B cell (primary cell): ENCODE results near the gene MAPKAP1. TPM values are rescaled to one million over a fixed set of nuclear protein-coding genes. Genes with fewer than 3 reads are reported as not detected.

Source experiments
- ATAC-seq: fragments of 200-7000 bp; cut with Tn5 transposase; one replicate; pipeline ENCODE4 v1.10.0; 2021; ENCODE audit warnings: low read depth, mild to moderate bottlenecking, moderate number of reproducible peaks, moderate library complexity
- CTCF ChIA-PET: fragments of 350-600 bp; sonication (Branson Sonifier 250); formaldehyde crosslinking; loops from one replicate; lab custom pipeline; 2021; ENCODE audit warnings: antibody characterized with exemption, inconsistent platforms; lab: Charles Lee
- POLR2A ChIA-PET: fragments of 350-600 bp; sonication (Branson Sonifier 250); formaldehyde crosslinking; loops from one replicate; lab custom pipeline; 2021; ENCODE audit warnings: antibody characterized with exemption; lab: Charles Lee
- DNase-seq: peaks from one replicate; pipeline ENCODE4 v3.0.0; 2013
- H2AFZ ChIP-seq: 2 replicates; pipeline ENCODE4 v1.6.1; 2012; ENCODE audit warnings: mild to moderate bottlenecking, low read depth, low read length; ENCODE audit not compliant: insufficient read depth, poor library complexity, severe bottlenecking
- H3K27ac ChIP-seq, 2 donors: 1 replicate in 1 of 2; 2 replicates in 1 of 2; pipeline ENCODE4 v1.5.1; 2012 to 2013; ENCODE audit warnings: low read length in 2 of 2, mild to moderate bottlenecking in 2 of 2, moderate library complexity in 1 of 2
- H3K27me3 ChIP-seq, 4 experiments: fragments of 200-600 bp in 1 of 4; sonication (generic) in 1 of 4; replicated peaks in 1 of 4; 1 replicate in 2 of 4; 2 replicates in 2 of 4; pipeline versions ENCODE4 v1.6.1 to v1.7.0; 2013 to 2016; ENCODE audit warnings: low read length in 3 of 4, mild to moderate bottlenecking in 2 of 4, mixed read lengths in 1 of 4, moderate library complexity in 1 of 4; ENCODE audit not compliant: insufficient read depth in 4 of 4, control insufficient read depth in 3 of 4; ENCODE audit errors: control extremely low read depth in 1 of 4
- H3K36me3 ChIP-seq, 2 experiments: replicated peaks in 1 of 2; 1 replicate in 1 of 2; 2 replicates in 1 of 2; pipeline versions ENCODE4 v1.6.1 to v1.7.1; 2013; ENCODE audit warnings: low read length in 1 of 2; ENCODE audit not compliant: insufficient read depth in 2 of 2, control insufficient read depth in 1 of 2; ENCODE audit errors: control extremely low read depth in 1 of 2, extremely low read depth in 1 of 2
- H3K4me1 ChIP-seq, 2 donors: fragments of 200-600 bp in 1 of 2; sonication (generic) in 1 of 2; 1 replicate in 1 of 2; 2 replicates in 1 of 2; pipeline versions ENCODE4 v1.5.1 to v1.6.1; 2013 to 2017; ENCODE audit warnings: low read length in 2 of 2; ENCODE audit not compliant: control insufficient read depth in 2 of 2, insufficient read depth in 2 of 2
- H3K4me2 ChIP-seq: replicated peaks from 2 replicates; pipeline ENCODE3; 2012; ENCODE audit warnings: mild to moderate bottlenecking, low read depth, low read length; ENCODE audit not compliant: poor library complexity, severe bottlenecking
- H3K4me3 ChIP-seq, 5 experiments: fragments of 200-600 bp in 1 of 5; sonication (generic) in 1 of 5; 1 replicate in 3 of 5; 2 replicates in 2 of 5; pipeline versions ENCODE4 v1.5.1 to v1.7.0; 2011 to 2016; ENCODE audit warnings: low read length in 4 of 5, mild to moderate bottlenecking in 4 of 5, low read depth in 2 of 5, control low read depth in 1 of 5, moderate library complexity in 1 of 5; ENCODE audit not compliant: insufficient read depth in 1 of 5; ENCODE audit errors: control extremely low read depth in 1 of 5, extremely low read depth in 1 of 5
- H3K79me2 ChIP-seq: fragments of 200-600 bp; sonication (generic); one replicate; pipeline ENCODE4 v1.6.0; 2016; ENCODE audit warnings: low read length; ENCODE audit not compliant: control insufficient read depth, insufficient read depth
- H3K9ac ChIP-seq: fragments of 200-600 bp; sonication (generic); 2 replicates; pipeline ENCODE4 v1.6.1; 2017; ENCODE audit warnings: mild to moderate bottlenecking, low read length, moderate library complexity
- H3K9me3 ChIP-seq, 3 donors: one replicate each; pipeline versions ENCODE4 v1.6.1 to v1.7.1; 2013; ENCODE audit warnings: low read length in 2 of 3; ENCODE audit not compliant: control insufficient read depth in 2 of 3, insufficient read depth in 1 of 3; ENCODE audit errors: control extremely low read depth in 1 of 3
- H4K20me1 ChIP-seq: 2 replicates; pipeline ENCODE4 v1.6.0; 2012; ENCODE audit warnings: mild to moderate bottlenecking, low read length; ENCODE audit not compliant: insufficient read depth, control insufficient read depth, poor library complexity, severe bottlenecking
- H3K27ac Mint-ChIP-seq: one replicate; pipeline ENCODE4 v1.8.0; 2021; ENCODE audit warnings: mixed read lengths
- H3K27me3 Mint-ChIP-seq: one replicate; pipeline ENCODE4 v1.8.0; 2021; ENCODE audit warnings: mixed read lengths
- H3K4me1 Mint-ChIP-seq: one replicate; pipeline ENCODE4 v1.8.0; 2021; ENCODE audit warnings: mixed read lengths
- H3K4me3 Mint-ChIP-seq: one replicate; pipeline ENCODE4 v1.8.0; 2021; ENCODE audit warnings: mixed read lengths
- H3K9me3 Mint-ChIP-seq: one replicate; pipeline ENCODE4 v1.8.0; 2022; ENCODE audit warnings: mixed read lengths; ENCODE audit not compliant: insufficient read depth
- CTCF ChIP-seq: fragments of 200-600 bp; IDR thresholded peaks from one replicate; pipeline ENCODE4 v1.8.0; 2022; ENCODE audit warnings: antibody characterized with exemption, mild to moderate bottlenecking
- EZH2 ChIP-seq: IDR thresholded peaks from 2 replicates; pipeline ENCODE4 v1.6.1; 2012; ENCODE audit warnings: borderline replicate concordance, low read depth, mild to moderate bottlenecking, moderate library complexity, low read length; ENCODE audit not compliant: insufficient read depth, poor library complexity, severe bottlenecking
- WGBS: methylation state at CpG from one replicate; pipeline ENCODE4 v1.1.5; 2013; ENCODE audit warnings: missing lambda C conversion rate; ENCODE audit not compliant: insufficient coverage; 5-methylcytosine and 5-hydroxymethylcytosine counted together
- intact Hi-C: fragments of 100-400 bp; cut with micrococcal nuclease; formaldehyde crosslinking; loops from one replicate; pipeline ENCODE4 v1.10.0; 2022
- polyA plus RNA-seq: library from polyadenylated mRNA; depleted of rRNA; stranded (reverse); fragments of >200 nt; gene quantifications from 2 replicates; pipeline ENCODE4 v1.2.3, GENCODE V29; 2012
- total RNA-seq, 2 donors: library from RNA; stranded (reverse); fragments of 120-200 nt in 1 of 2; gene quantifications; 1 replicate in 1 of 2; 2 replicates in 1 of 2; pipeline versions ENCODE4 v1.2.3 to v1.2.4, GENCODE V29; 2013 to 2022

MAPKAP1 gene
- total and polyA plus RNA-seq, 2 donors (not counting 1 experiment from before 2014, with no cell fraction given): 51.6 to 62.4 TPM

DNA sequence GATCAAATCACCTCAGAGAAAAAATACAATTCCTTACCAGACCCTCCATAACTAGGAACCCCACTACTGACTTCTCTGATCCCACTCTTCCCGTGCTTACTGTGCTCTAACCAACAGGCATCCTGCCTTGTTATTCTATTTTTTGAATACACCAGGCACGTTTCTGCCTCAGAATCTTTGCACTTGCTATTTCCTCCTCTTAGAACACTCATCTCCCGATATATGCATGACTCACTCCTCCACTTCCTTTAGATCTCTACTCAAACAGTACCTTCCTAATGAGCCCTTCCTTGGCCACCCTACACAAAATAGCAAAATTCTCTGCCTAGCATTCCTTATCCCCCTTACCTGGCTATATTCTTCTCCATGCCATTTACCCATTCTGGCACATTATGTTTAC is 43.9 kb downstream of the MAPKAP1 start:
- Mint-ChIP-seq H3K9me3 (no peaks in the 10 kb centered on the region), H3K4me1 (peaks cover 6% of the 10 kb centered on the region), H3K27ac (no peak overlapping the region), H3K4me3 (no peak overlapping the region), H3K27me3 (no peaks in the 10 kb centered on the region)
- intact Hi-C loops: no loop called here
- Histone ChIP-seq H3K27me3 (no peaks in the 10 kb centered on the region), H3K9me3 (no peaks in the 10 kb centered on the region), H2AFZ (no peak overlapping the region), H3K27ac (no peak overlapping the region), H3K79me2 (peaks cover 26% of the 10 kb centered on the region), H3K36me3 (peaks cover 3 to 9% of the 10 kb centered on the region in 2 experiments), H3K4me3 (no peak overlapping the region), H3K9ac (no peak overlapping the region), H3K4me1 (peaks cover 0 to 3% of the 10 kb centered on the region in 2 donors), H3K4me2 (no peak overlapping the region), H4K20me1 (no peaks in the 10 kb centered on the region)
- ATAC-seq: no peak
- POLR2A ChIA-PET: interaction anchor here (0.6 kb wide), 2 partner anchors 41 to 189 kb away, joined by 3 read pairs; no protein-coding TSS in a partner anchor
- CTCF ChIA-PET: no interaction called here
- DNase-seq: no peak
- no peak for TF ChIP-seq CTCF
- TF ChIP-seq EZH2: no peak
- WGBS: 38% methylated on average over 3 of the region's 3 CpGs

- Mint-ChIP-seq H3K4me3 (no peak overlapping the region), H3K27me3 (no peaks in the 10 kb centered on the region), H3K9me3 (no peaks in the 10 kb centered on the region), H3K4me1 (peaks cover 9% of the 10 kb centered on the region), H3K27ac (no peak overlapping the region)
- H3K4me1 ChIP-seq: peaks cover 0 to 3% of the 10 kb centered on the region in 2 donors
- H2AFZ ChIP-seq: no peak overlapping the region
- DNase-seq (no peak), ATAC-seq (no peak)
- WGBS: 86% methylated on average over 4 of the region's 6 CpGs
- TF ChIP-seq CTCF (no peak), EZH2 (no peak)
- no peaks in the 10 kb centered on the region for H4K20me1 ChIP-seq
- no peak overlapping the region for H3K4me3 ChIP-seq
- POLR2A ChIA-PET: no interaction called here
- H3K27ac ChIP-seq: no peak overlapping the region
- H3K4me2 ChIP-seq: no peak overlapping the region
- H3K9me3 ChIP-seq: no peaks in the 10 kb centered on the region
- H3K36me3 ChIP-seq: peaks cover 5 to 16% of the 10 kb centered on the region in 2 experiments
- intact Hi-C loops: no loop called here
- H3K27me3 ChIP-seq: no peaks in the 10 kb centered on the region
- no peak overlapping the region for H3K9ac ChIP-seq
- H3K79me2 ChIP-seq: peaks cover 23% of the 10 kb centered on the region
- CTCF ChIA-PET: interaction anchor here (0.8 kb wide), 1 partner anchor 102 kb away, joined by 3 read pairs; no protein-coding TSS in a partner anchor
Measured at GRCh38 chr9:125660557-125660956, 46.5 kb downstream of the MAPKAP1 start.
